Mesodermal cell (in vitro differentiated cells): ENCODE measurements around the gene VPS37B.

ENCODE experiments used
- H3K27ac ChIP-seq: 2 replicates; pipeline ENCODE4 v1.7.0; 2013; ENCODE audit warnings: mild to moderate bottlenecking, low read depth, low read length, moderate library complexity; ENCODE audit not compliant: severe bottlenecking
- H3K36me3 ChIP-seq: 2 replicates; pipeline ENCODE4 v1.7.1; 2013; ENCODE audit warnings: mild to moderate bottlenecking, low read length, moderate library complexity; ENCODE audit not compliant: control insufficient read depth, insufficient read depth
- H3K4me1 ChIP-seq: one replicate; pipeline ENCODE4 v1.7.1; 2013; ENCODE audit warnings: mild to moderate bottlenecking, low read length; ENCODE audit not compliant: insufficient read depth, control insufficient read depth, poor library complexity, severe bottlenecking
- H3K4me3 ChIP-seq: 2 replicates; pipeline ENCODE4 v1.7.0; 2013; ENCODE audit warnings: low read length, control low read depth, mild to moderate bottlenecking; ENCODE audit not compliant: insufficient read depth, poor library complexity, severe bottlenecking; ENCODE audit errors: extremely low read depth
- H3K9me3 ChIP-seq: 2 replicates; pipeline ENCODE4 v1.7.1; 2013; ENCODE audit warnings: mild to moderate bottlenecking, low read length, moderate library complexity; ENCODE audit not compliant: control insufficient read depth
- WGBS, 2 experiments: methylation state at CpG; one replicate each; pipeline ENCODE4 v1.1.5; 2013; ENCODE audit warnings: missing lambda C conversion rate in 2 of 2; ENCODE audit not compliant: insufficient coverage in 2 of 2; 5-methylcytosine and 5-hydroxymethylcytosine counted together

Gene VPS37B

DNA sequence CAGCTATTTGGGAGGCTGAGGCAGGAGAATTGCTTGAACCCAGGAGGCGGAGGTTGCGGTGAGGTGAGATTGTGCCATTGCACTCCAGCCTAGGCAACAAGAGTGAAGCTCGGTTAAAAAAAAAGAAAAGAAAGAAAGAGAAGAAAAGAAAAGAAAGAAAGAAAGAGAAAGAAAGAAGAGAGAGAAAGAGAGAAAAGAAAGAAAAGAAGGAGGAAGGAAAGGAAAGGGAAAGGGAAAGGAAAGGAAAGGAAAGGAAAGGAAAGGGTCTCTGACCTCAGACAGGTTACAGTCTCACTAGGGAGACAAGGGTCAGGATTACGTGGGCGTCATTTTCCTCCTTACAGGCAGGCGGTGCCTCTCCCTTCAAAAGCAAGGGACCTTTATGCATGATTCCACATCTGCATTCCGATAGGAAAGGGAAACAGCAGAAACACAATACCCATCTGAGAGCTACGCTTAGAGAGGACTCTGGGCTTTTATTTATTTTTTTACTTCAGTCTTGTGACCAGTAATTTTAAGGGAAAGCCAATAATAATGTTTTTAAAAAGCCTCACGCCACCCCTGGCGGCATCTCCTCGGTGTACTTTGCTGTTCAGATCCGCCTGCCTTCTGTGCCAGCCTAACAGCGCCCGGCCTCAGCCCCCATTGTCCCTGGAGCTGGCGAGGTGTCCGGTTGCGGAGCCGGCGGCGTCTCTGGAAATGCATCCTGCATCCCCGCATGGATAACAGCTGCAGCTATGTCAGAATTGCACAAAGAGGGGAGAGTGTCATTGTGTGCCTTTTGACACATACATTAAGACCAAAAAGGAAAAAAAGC lies 61.6 kb downstream of the VPS37B start:
- Histone ChIP-seq H3K36me3 (no peaks in the 10 kb centered on the region), H3K27ac (peak overlapping the region; percentile 46), H3K9me3 (no peaks in the 10 kb centered on the region), H3K4me3 (peak overlapping the region; percentile 42), H3K4me1 (no peaks in the 10 kb centered on the region)
- WGBS, 2 experiments: 24 to 30% methylated on average over 11 to 15 of the region's 21 CpGs

DNA sequence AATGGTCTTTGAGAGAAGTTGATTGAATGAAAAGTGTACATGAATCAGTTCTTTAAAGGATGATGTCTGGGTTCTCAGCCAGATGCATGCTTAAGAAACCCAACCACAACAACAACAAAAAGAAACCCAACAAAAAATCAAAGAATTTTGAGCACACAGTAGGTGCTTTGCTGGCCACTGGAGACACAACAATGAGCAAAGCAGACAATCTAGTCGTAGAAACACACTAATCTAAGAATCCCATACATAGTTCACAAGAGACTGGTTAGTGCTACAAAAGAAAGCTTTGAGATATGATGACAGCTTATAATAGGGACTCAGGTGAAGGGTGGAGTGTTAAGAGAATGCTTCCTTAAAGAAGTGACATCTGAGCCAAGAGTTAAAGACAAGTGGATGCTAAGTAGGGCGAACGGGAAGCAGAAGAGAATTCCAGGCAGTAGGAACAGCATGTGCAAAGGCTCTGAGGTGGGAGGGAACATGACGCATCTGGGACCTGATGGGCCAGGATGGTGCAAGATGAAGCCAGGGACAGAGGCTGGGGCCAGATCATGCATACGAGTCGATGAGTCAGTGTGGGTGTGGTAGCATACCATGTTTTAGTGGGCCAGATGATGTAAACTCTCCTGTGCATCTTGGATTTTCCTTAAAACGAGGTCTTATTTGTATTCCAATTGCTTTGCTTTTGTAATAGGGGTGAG lies 65.3 kb downstream of the VPS37B start:
- WGBS, 2 experiments: 82% methylated on average over 6 of the region's 7 CpGs
- no peaks in the 10 kb centered on the region for H3K4me1 ChIP-seq
- no peak overlapping the region for H3K27ac ChIP-seq
- no peak overlapping the region for H3K4me3 ChIP-seq
- no peaks in the 10 kb centered on the region for H3K36me3 ChIP-seq
- H3K9me3 ChIP-seq: no peaks in the 10 kb centered on the region

DNA sequence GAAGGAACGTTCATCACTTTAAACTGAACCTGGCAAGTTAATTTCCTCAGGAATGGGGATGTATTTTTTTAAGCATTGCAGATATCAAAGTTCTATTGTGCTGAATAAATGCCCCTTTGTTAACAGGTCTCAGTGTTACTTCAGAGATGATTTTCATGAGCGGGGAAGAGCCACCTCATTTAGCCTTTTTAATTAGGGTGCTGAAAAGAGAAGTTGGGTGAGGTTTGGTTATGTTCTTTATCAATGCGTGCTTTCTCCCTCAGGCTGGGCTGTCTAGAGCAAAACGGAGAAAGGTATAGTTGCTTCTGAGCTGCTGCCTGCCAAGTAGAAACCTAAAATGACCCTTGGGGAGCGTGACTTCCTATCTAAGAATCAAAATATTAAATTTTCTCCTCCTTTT lies 68.7 kb downstream of the VPS37B start:
- Histone ChIP-seq H3K4me1 (no peaks in the 10 kb centered on the region), H3K36me3 (no peaks in the 10 kb centered on the region), H3K9me3 (no peaks in the 10 kb centered on the region), H3K27ac (no peak overlapping the region), H3K4me3 (no peak overlapping the region)
- WGBS, 2 experiments: 80 to 100% methylated on average over 1 to 2 of the region's 5 CpGs

- 3 to 35% methylated on average over 5 to 11 of the region's 22 CpGs for WGBS, 2 experiments
- H3K4me3 ChIP-seq: no peak overlapping the region
Measured at GRCh38 chr12:122825773-122826724, 69.9 kb downstream of the VPS37B start.

GRCh38 chr12:122823429-122823828 lies 72.5 kb downstream of the VPS37B start:
- H3K36me3 ChIP-seq: no peaks in the 10 kb centered on the region
- H3K4me1 ChIP-seq: no peaks in the 10 kb centered on the region
- H3K9me3 ChIP-seq: no peaks in the 10 kb centered on the region
- H3K27ac ChIP-seq: no peak overlapping the region
- H3K4me3 ChIP-seq: no peak overlapping the region
- WGBS, 2 experiments: 80 to 94% methylated on average over 1 to 3 of the region's 11 CpGs

More at GRCh38 chr12:122825773-122826724, 69.9 kb downstream of the VPS37B start:
- no peaks in the 10 kb centered on the region for H3K9me3 ChIP-seq
- no peaks in the 10 kb centered on the region for H3K4me1 ChIP-seq
- H3K36me3 ChIP-seq: no peaks in the 10 kb centered on the region
- no peak overlapping the region for H3K27ac ChIP-seq

GRCh38 chr12:122820838-122821271 lies 75.1 kb downstream of the VPS37B start:
- H3K9me3 ChIP-seq: no peaks in the 10 kb centered on the region
- H3K36me3 ChIP-seq: no peaks in the 10 kb centered on the region
- H3K4me3 ChIP-seq: no peak overlapping the region
- H3K27ac ChIP-seq: no peak overlapping the region
- H3K4me1 ChIP-seq: no peaks in the 10 kb centered on the region
- 78% methylated on average over 7 of the region's 7 CpGs for WGBS, 2 experiments

GRCh38 chr12:122820138-122820537 lies 75.8 kb downstream of the VPS37B start:
- 84 to 87% methylated on average over 6 to 7 of the region's 8 CpGs for WGBS, 2 experiments
- no peaks in the 10 kb centered on the region for H3K9me3 ChIP-seq
- no peaks in the 10 kb centered on the region for H3K36me3 ChIP-seq
- no peak overlapping the region for H3K27ac ChIP-seq
- H3K4me1 ChIP-seq: no peaks in the 10 kb centered on the region
- no peak overlapping the region for H3K4me3 ChIP-seq

- no peaks in the 10 kb centered on the region for H3K9me3 ChIP-seq
- H3K4me3 ChIP-seq: no peak overlapping the region
- H3K27ac ChIP-seq: no peak overlapping the region
- H3K36me3 ChIP-seq: no peaks in the 10 kb centered on the region
- no peaks in the 10 kb centered on the region for H3K4me1 ChIP-seq
- 81 to 90% methylated on average over 9 to 10 of the region's 10 CpGs for WGBS, 2 experiments
Measured at GRCh38 chr12:122819209-122819785, 76.6 kb downstream of the VPS37B start.
